Stimulated activated naive CD8-positive, alpha-beta T cell treated with anti-CD3 and anti-CD28 coated beads, Interleukin-15, Interleukin-2, amounts not matched to agents 100 U/mL and 50 U/mL, for 24 hours (primary cell): Measurements from ENCODE around the gene LEUTX.
A peak's percentile ranks its signal among the peaks of the same experiment; 100 is the strongest.
"Not testable (repeated sequence)": the region's sequence is repeated elsewhere in the genome, so short reads cannot be mapped to it uniquely, and the experiment has no call there.

Experiments used
- ATAC-seq: fragments of 150-1000 bp; cut with Tn5 transposase; one replicate; pipeline ENCODE4 v1.10.0; 2021
- DNase-seq: peaks from one replicate; pipeline ENCODE4 v3.0.0; 2021

The LEUTX gene

GRCh38 chr19:39780894-39781293 is 2.2 kb downstream of the LEUTX start:
- DNase-seq (no peak), ATAC-seq (no peak)

GRCh38 chr19:39788244-39788643 is 9.6 kb downstream of the LEUTX start:
- ATAC-seq (no peak), DNase-seq (no peak)

- ATAC-seq (peak; percentile 91), DNase-seq (peak; percentile 82)
These were observed 14.4 kb downstream of the LEUTX start for GRCh38 chr19:39792999-39793546.

- DNase-seq, result no peak
- no peak for ATAC-seq
These were observed 16.3 kb downstream of the LEUTX start for GRCh38 chr19:39795001-39795400.

GRCh38 chr19:39796000-39796498 is 17.4 kb downstream of the LEUTX start:
- DNase-seq (no peak), ATAC-seq (no peak)

- ATAC-seq (no peak), DNase-seq (no peak)
These were observed 18.4 kb downstream of the LEUTX start for GRCh38 chr19:39797083-39797482.

- no peak for DNase-seq
- ATAC-seq, result no peak
These were observed 24.3 kb downstream of the LEUTX start for GRCh38 chr19:39802958-39803357.

- DNase-seq (no peak), ATAC-seq (no peak)
These were observed 26.4 kb downstream of the LEUTX start for GRCh38 chr19:39805104-39805503.

GRCh38 chr19:39807846-39808364 is 29.3 kb downstream of the LEUTX start:
- DNase-seq, result no peak
- ATAC-seq, result no peak

- DNase-seq, ATAC-seq: not testable (repeated sequence)
These were observed 30.0 kb downstream of the LEUTX start for GRCh38 chr19:39808688-39809087.

- ATAC-seq (no peak), DNase-seq (no peak)
These were observed 30.7 kb downstream of the LEUTX start for GRCh38 chr19:39809368-39809767.

- ATAC-seq (no peak), DNase-seq (no peak)
These were observed 31.8 kb downstream of the LEUTX start for GRCh38 chr19:39810424-39810823.

GRCh38 chr19:39811064-39811463 is 32.4 kb downstream of the LEUTX start:
- DNase-seq (no peak), ATAC-seq (no peak)

- DNase-seq (no peak), ATAC-seq (no peak)
These were observed 34.8 kb downstream of the LEUTX start for GRCh38 chr19:39813264-39813993.

- not testable (repeated sequence) for ATAC-seq, DNase-seq
These were observed 35.5 kb downstream of the LEUTX start for GRCh38 chr19:39814111-39814510.

- no peak for ATAC-seq
- no peak for DNase-seq
These were observed 35.9 kb downstream of the LEUTX start for GRCh38 chr19:39814595-39814994.

GRCh38 chr19:39816287-39817048 is 37.8 kb downstream of the LEUTX start:
- no peak for ATAC-seq
- no peak for DNase-seq

GRCh38 chr19:39817888-39818561 is 39.4 kb downstream of the LEUTX start:
- ATAC-seq, result no peak
- DNase-seq, result no peak

- DNase-seq, result no peak
- ATAC-seq, result peak; percentile 44
These were observed 40.0 kb downstream of the LEUTX start for GRCh38 chr19:39818626-39819097.

GRCh38 chr19:39819786-39820185 is 41.1 kb downstream of the LEUTX start:
- no peak for DNase-seq

GRCh38 chr19:39820696-39821095 is 42.0 kb downstream of the LEUTX start:
- ATAC-seq (no peak), DNase-seq (no peak)

More at GRCh38 chr19:39819786-39820185, 41.1 kb downstream of the LEUTX start:
- ATAC-seq, result no peak

- ATAC-seq (no peak), DNase-seq (no peak)
These were observed 45.0 kb downstream of the LEUTX start for GRCh38 chr19:39823686-39824085.
